ENCODE measurements around the gene ZC3H6. TPM values are rescaled to one million over a fixed set of nuclear protein-coding genes. Genes with fewer than 3 reads are reported as not detected.
A peak's percentile ranks its signal among the peaks of the same experiment; 100 is the strongest.

Gene ZC3H6
- total RNA-seq, 4 donors from 2014 or later = 2.8 to 13.0 (median 8.5) TPM

- H3K9me3 ChIP-seq = no peaks in the 10 kb centered on the region
- peaks cover 7 to 17% (median 8%) of the 10 kb centered on the region in 4 donors for H3K4me1 ChIP-seq
- intact Hi-C loops (cut with DNase I; ENCODE audit: low total_unique reads) (no loop called here), in situ Hi-C loops (cut with MboI; ENCODE audit: low pct_ligation_motif_present in 1 of 4, low pct_unique_long_range_greater_than_20kb in 1 of 4, low sequenced_read_pairs in 3 of 4) (loop anchor here in 2 of 4 donors (25.0 kb wide), 2 partner anchors 184 to 334 kb away; partner anchors contain the start of genes CHCHD5 (in 1 of the 2) and RGPD8 (in 1 of the 2))
- whole genome bisulfite sequencing, 2 donors (ENCODE audit: low coverage in 1 of 2) = 88 to 96% methylated on average over 5 of the region's 5 CpGs
- no peaks in the 10 kb centered on the region for H3K27me3 ChIP-seq
- DNase-seq = no peak
- peaks cover 0 to 5% (median 0%) of the 10 kb centered on the region in 4 donors for H3K36me3 ChIP-seq
- TF ChIP-seq EP300 (IDR thresholded peaks at IDR 0.05; ENCODE audit: low read depth) (no peak), POLR2A (IDR thresholded peaks at IDR 0.05) (no peak)
- TF ChIP-seq, protein P1, sequence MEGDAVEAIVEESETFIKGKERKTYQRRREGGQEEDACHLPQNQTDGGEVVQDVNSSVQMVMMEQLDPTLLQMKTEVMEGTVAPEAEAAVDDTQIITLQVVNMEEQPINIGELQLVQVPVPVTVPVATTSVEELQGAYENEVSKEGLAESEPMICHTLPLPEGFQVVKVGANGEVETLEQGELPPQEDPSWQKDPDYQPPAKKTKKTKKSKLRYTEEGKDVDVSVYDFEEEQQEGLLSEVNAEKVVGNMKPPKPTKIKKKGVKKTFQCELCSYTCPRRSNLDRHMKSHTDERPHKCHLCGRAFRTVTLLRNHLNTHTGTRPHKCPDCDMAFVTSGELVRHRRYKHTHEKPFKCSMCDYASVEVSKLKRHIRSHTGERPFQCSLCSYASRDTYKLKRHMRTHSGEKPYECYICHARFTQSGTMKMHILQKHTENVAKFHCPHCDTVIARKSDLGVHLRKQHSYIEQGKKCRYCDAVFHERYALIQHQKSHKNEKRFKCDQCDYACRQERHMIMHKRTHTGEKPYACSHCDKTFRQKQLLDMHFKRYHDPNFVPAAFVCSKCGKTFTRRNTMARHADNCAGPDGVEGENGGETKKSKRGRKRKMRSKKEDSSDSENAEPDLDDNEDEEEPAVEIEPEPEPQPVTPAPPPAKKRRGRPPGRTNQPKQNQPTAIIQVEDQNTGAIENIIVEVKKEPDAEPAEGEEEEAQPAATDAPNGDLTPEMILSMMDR (IDR thresholded peaks at IDR 0.05) = no peak
- no peak overlapping the region for H3K27ac ChIP-seq
- no peak overlapping the region for H3K4me3 ChIP-seq
Measured at GRCh38 chr2:112253261-112253815, 22.1 kb upstream of the ZC3H6 start.

DNA sequence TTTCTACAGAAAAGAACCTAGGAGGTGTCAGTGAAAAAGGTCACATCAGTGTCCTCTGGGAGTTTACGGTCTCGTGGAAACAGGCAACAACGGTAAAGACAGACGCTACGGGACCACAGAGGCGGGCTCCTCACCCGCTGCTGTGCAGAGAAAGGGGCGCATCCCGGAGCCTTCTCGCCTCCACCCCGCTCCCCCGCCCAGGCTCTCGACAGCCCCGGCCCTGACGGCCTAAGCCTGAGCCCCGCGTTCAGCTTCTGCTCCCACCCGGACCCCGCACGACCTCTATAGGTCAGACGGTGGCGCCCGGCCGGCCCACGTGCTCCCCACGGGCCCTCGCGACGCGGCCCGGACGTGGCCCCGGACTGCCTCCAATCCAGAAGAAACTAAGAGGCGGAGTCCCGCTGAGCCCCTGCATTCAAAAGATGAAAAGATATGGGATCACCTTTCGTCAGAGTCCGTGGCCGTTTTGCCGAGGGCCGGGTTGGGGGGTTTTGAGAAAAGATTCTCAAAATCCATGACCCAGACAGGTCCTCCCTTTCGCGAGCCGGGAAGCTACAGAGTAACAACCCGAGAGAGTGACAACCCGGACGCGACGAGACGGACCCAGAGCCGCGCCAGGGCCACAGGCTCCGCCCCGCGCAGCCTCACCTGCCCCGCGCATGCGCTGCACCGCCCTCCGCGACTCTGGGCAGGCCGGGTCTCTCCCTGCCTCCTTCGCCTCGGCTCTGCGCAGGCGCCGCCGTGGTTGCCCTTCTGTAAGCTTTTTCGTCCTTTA is 20.7 kb upstream of the ZC3H6 start, which contains the start of gene ZC3H8:
TSS of gene ZC3H8 (minus strand) at position 577 of the 775 bp plus-strand sequence. CDS start at position 516, 61 bp downstream.
- intact Hi-C loops (cut with DNase I; ENCODE audit: low total_unique reads) = loop anchor here (5.0 kb wide), 1 partner anchor 178 kb away; the partner anchor contains the start of gene RGPD8
- no peaks in the 10 kb centered on the region for H3K27me3 ChIP-seq
- in situ Hi-C loops (cut with MboI; ENCODE audit: low pct_ligation_motif_present in 1 of 4, low pct_unique_long_range_greater_than_20kb in 1 of 4, low sequenced_read_pairs in 3 of 4) = loop anchor here in 2 of 4 donors (25.0 kb wide), 2 partner anchors 183 to 333 kb away; partner anchors contain the start of genes CHCHD5 (in 1 of the 2) and RGPD8 (in 1 of the 2)
- peak within 1 kb of the TSS; percentile 83 to 91 (median 88) for H3K27ac ChIP-seq
- peak within 1 kb of the TSS; percentile 58 to 77 (median 72) for H3K4me3 ChIP-seq
- peaks cover 7 to 21% (median 8%) of the 10 kb centered on the region in 4 donors for H3K4me1 ChIP-seq
- WGBS, 2 donors (ENCODE audit: low coverage in 1 of 2) = 0% methylated on average over 14 to 57 of the region's 68 CpGs
- no peaks in the 10 kb centered on the region for H3K9me3 ChIP-seq
- TF ChIP-seq POLR2AphosphoS5 (IDR thresholded peaks at IDR 0.05) (peak; percentile 89 to 92 (median 91)), POLR2A (IDR thresholded peaks at IDR 0.05) (peak; percentile 84), EP300 (IDR thresholded peaks at IDR 0.05; ENCODE audit: low read depth) (no peak)
- TF ChIP-seq, protein P1 (IDR thresholded peaks at IDR 0.05) = peak in 1 of 5 experiments; percentile 10
- peak; percentile 97 for DNase-seq
- peaks cover 0 to under 1% (median 0%) of the 10 kb centered on the region in 4 donors for H3K36me3 ChIP-seq

GRCh38 chr2:112255875-112256274 is 19.5 kb upstream of the ZC3H6 start:
- in situ Hi-C loops (cut with MboI; ENCODE audit: low pct_ligation_motif_present in 1 of 4, low pct_unique_long_range_greater_than_20kb in 1 of 4, low sequenced_read_pairs in 3 of 4) (loop anchor here in 2 of 4 donors (25.0 kb wide), 2 partner anchors 181 to 331 kb away; partner anchors contain the start of genes CHCHD5 (in 1 of the 2) and RGPD8 (in 1 of the 2)), intact Hi-C loops (cut with DNase I; ENCODE audit: low total_unique reads) (loop anchor here (5.0 kb wide), 1 partner anchor 176 kb away; the partner anchor contains the start of gene RGPD8)
- TF ChIP-seq, protein P1 (IDR thresholded peaks at IDR 0.05) = no peak
- TF ChIP-seq POLR2A (IDR thresholded peaks at IDR 0.05) = no peak
- TF ChIP-seq EP300 (IDR thresholded peaks at IDR 0.05; ENCODE audit: low read depth) = no peak
- TF ChIP-seq POLR2AphosphoS5 (IDR thresholded peaks at IDR 0.05) = no peak
- Histone ChIP-seq H3K4me1 (peaks cover 7 to 22% (median 8%) of the 10 kb centered on the region in 4 donors), H3K27me3 (no peaks in the 10 kb centered on the region), H3K36me3 (no peaks in the 10 kb centered on the region), H3K27ac (no peak overlapping the region), H3K9me3 (no peaks in the 10 kb centered on the region), H3K4me3 (no peak overlapping the region)
- DNase-seq = no peak
- WGBS, 2 donors (ENCODE audit: low coverage in 1 of 2) = 80 to 91% methylated on average over 1 to 2 of the region's 2 CpGs

GRCh38 chr2:112256654-112257053 is 18.7 kb upstream of the ZC3H6 start:
- no peak for DNase-seq
- intact Hi-C loops (cut with DNase I; ENCODE audit: low total_unique reads) = loop anchor here (5.0 kb wide), 1 partner anchor 176 kb away; the partner anchor contains the start of gene RGPD8
- Histone ChIP-seq H3K27me3 (no peaks in the 10 kb centered on the region), H3K9me3 (no peaks in the 10 kb centered on the region), H3K27ac (no peak overlapping the region), H3K36me3 (no peaks in the 10 kb centered on the region), H3K4me3 (no peak overlapping the region), H3K4me1 (peaks cover 7 to 22% (median 8%) of the 10 kb centered on the region in 4 donors)
- TF ChIP-seq, protein P1 (IDR thresholded peaks at IDR 0.05) = no peak
- no peak for TF ChIP-seq POLR2AphosphoS5 (IDR thresholded peaks at IDR 0.05)
- 89 to 93% methylated on average over 1 to 2 of the region's 2 CpGs for WGBS, 2 donors (ENCODE audit: low coverage in 1 of 2)
- in situ Hi-C loops (cut with MboI; ENCODE audit: low pct_ligation_motif_present in 1 of 4, low pct_unique_long_range_greater_than_20kb in 1 of 4, low sequenced_read_pairs in 3 of 4) = loop anchor here in 2 of 4 donors (25.0 kb wide), 2 partner anchors 181 to 331 kb away; partner anchors contain the start of genes CHCHD5 (in 1 of the 2) and RGPD8 (in 1 of the 2)
